GM18951 (cell line): ENCODE measurements around the gene USP7.
"Not testable (repeated sequence)": the region's sequence is repeated elsewhere in the genome, so short reads cannot be mapped to it uniquely, and the experiment has no call there.

Experiments used
- POLR2A ChIP-seq: IDR thresholded peaks from 4 replicates; pipeline ENCODE4 v1.6.1; 2011; ENCODE audit warnings: mild to moderate bottlenecking; ENCODE audit not compliant: insufficient read length, insufficient read depth; ENCODE audit errors: extremely low read depth
- in situ Hi-C: fragments of 300-500 bp; cut with MboI; formaldehyde crosslinking; loops from one replicate; pipeline ENCODE4 v1.12.0; 2022; ENCODE audit warnings: low sequenced_read_pairs, mixed read lengths, inconsistent platforms; ENCODE audit not compliant: unreplicated experiment

Gene USP7

DNA sequence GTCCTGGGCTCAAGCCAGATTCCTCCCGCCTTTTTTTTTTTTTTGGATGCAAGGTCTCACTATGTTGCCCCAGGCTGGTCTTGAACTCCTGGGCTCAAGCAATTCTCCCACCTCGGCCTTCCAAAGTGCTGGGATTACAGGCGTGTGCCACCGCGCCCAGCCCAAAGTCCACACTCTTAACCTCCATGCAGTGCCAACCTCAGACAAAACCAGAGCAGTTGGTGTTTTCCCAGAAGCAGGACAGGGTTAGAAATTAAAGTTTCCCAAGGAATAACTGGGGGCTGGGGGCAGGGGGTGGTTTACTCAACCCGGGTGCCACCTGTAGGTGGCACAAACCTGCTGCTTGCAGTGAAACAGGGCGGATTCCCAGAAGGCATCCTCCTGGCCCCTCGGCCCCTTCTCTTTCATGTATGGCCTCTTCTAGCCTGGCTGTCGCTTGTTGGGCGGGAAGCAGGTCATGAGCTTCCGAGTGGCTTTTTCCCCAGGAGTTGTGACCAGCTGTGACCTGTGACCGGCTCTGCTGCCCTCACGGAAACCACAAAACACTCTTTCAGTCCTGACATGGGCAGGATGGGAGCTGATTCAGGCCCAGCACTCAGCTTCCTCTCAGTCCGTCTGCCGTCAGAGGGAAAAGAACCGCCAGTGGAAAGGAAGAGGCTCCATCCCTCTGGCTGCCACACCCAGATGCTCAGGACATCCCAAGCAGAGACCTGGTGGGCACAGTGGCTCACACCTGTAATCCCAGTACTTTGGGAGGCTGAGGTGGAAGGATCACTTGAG is 25.6 kb upstream of the USP7 start:
- in situ Hi-C loops: no loop called here
- no peak for TF ChIP-seq POLR2A

GRCh38 chr16:8986818-8987191 is 23.1 kb upstream of the USP7 start:
- in situ Hi-C loops: no loop called here
- no peak for TF ChIP-seq POLR2A

- in situ Hi-C loops: no loop called here
- no peak for TF ChIP-seq POLR2A
Measured at GRCh38 chr16:8986111-8986510, 22.4 kb upstream of the USP7 start.

GRCh38 chr16:8982816-8983215 is 19.1 kb upstream of the USP7 start:
- no peak for TF ChIP-seq POLR2A
- in situ Hi-C loops: no loop called here

- in situ Hi-C loops: not testable (repeated sequence)
Measured at GRCh38 chr16:8981901-8982300, 18.2 kb upstream of the USP7 start.

DNA sequence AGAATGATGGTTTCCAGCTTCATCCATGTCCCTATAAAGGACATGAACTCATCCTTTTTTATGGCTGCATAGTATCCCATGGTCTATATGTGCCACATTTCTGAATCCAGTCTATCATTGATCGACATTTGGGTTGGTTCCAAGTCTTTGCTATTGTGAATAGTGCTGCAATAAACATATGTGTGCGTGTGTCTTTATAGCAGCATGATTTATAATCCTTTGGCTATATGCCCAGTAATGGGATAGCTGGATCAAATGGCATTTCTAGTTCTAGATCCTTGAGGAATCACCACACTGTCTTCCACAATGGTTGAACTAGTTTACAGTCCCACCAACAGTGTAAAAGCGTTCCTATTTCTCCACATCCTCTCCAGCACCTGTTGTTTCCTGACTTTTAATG is 12.5 kb upstream of the USP7 start:
- in situ Hi-C loops: not testable (repeated sequence)

- no peak for TF ChIP-seq POLR2A
- in situ Hi-C loops: no loop called here
Measured at GRCh38 chr16:8975039-8975438, 11.3 kb upstream of the USP7 start.

GRCh38 chr16:8972843-8973586 is 9.3 kb upstream of the USP7 start:
- in situ Hi-C loops: no loop called here
- no peak for TF ChIP-seq POLR2A

DNA sequence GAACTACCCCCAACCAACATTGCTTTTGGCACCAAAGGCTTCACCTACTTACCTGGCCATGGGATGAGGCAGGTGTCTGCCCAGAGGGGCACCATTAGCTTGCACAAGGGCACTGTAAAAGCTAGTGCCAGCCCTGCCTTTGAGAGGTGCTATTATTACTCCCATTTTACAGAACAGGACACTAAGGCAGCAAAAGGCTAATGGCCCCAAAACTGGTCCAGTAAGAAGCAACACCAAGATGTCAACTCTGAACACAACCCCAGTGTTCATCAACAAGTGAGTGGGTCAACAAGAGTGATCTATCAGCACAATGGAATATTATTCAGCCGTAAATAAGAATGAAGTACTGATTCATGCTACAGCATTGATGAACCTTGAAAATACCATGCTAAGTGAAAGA is 7.7 kb upstream of the USP7 start:
- no peak for TF ChIP-seq POLR2A
- in situ Hi-C loops: no loop called here

DNA sequence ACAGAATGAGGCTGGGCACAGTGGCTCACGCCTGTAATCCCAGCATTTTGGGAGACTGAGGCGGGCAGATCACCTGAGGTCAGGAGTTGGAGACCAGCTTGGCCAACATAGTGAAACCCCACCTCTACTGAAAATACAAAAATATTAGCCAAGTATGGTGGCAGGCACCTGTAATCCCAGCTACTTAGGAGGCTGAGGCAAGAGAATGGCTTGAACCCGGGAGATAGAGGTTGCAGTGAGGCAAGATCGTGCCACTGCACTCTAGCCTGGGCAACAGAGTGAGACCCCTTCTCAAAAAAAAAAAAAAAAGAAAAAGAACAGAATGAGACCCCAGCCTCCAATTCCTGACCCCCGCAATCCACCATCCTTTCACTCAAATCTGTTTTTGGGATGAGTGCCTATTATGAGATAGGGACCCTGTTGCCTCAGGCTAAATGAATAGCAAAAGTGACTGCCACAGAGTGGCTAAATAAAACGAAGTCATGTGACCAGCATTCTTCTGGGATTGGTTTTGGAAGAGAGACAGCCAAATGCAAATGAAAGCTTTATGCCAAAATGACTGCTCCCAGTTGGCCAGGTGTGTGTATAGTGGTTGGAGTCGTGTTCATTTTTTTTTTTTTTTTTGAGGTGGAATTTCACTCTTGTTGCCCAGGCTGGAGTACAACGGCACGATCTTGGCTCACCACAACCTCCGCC is 5.6 kb upstream of the USP7 start:
- in situ Hi-C loops: not testable (repeated sequence)

DNA sequence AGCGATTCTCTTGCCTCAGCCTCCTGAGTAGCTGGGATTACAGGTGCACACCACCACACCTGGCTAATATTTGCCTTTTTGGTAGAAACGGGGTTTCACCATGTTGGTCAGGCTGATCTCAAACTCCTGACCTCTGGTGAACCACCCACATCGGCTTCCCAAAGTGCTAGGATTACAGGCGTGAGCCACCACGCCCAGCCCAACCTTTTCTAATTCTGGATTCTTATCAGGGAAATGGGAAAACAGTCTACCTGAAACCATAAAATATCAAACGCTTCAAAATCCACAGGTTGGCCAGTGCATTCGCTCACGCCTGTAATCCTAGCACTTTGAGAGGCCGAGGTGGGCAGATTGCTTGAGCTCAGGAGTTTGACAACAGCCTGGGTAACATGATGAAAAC is 4.3 kb upstream of the USP7 start:
- in situ Hi-C loops: not testable (repeated sequence)

DNA sequence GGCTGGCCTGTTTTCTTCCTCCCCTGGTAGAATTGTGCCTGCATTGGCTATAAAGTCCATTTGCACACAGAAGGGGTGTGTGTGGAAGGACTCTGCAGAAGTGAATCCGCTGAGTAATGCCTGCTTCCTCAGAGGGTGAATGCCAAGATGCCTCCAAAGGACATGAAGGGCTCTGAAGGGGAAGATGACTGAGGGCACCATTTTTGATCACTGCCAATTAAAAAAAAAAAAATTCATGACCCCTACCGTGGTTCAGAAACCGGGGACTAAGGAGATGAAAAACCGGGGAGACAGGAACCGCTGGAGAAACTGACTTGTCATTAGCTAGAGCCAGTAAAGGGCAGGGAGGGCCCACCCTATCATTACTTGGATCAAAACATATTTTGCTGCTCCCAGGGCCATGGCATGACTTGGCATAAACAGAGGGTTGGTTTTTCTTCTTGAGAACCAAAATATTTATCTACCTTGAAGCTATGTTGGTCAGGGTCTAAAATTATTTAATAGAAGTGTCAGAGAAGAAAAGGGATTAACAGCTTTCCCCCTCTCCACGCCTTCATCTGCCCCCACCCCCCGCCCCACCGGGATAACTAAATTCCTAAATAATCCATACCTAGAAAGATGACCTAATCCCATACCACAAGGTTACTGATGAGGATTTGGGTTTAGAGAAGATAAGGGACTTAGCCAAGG is 3.6 kb upstream of the USP7 start:
- in situ Hi-C loops: no loop called here
- no peak for TF ChIP-seq POLR2A

DNA sequence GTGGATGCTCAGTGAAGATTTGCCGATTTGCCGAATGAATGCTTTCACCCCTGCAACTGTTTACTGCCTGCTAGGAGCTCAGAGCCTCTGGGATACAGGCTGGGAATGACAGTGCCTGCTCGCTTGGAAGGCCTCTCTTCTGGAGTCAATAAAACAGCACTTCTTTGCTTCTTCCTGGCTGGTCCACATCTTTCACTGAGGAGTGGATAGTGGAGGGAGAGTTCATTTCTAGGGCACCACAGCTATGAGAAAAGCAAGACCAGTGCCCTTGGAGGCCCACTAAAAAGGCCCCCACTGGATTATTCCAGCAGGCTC is 3.1 kb upstream of the USP7 start:
- in situ Hi-C loops: no loop called here
- no peak for TF ChIP-seq POLR2A

GRCh38 chr16:8964462-8964861 is 756 bp upstream of the USP7 start:
- in situ Hi-C loops: no loop called here
- TF ChIP-seq POLR2A: no peak
